Hematopoietic multipotent progenitor cell treated with erythropoietin and hydrocortisone succinate and interleukin-3 and kit ligand, for 15 days (in vitro differentiated cells): ENCODE results near the gene HLA-DPB1.

Source experiments
- DNase-seq: peaks from one replicate; pipeline ENCODE4 v3.0.0-alpha.2; 2015; ENCODE audit warnings: low spot score

HLA-DPB1 gene

DNA sequence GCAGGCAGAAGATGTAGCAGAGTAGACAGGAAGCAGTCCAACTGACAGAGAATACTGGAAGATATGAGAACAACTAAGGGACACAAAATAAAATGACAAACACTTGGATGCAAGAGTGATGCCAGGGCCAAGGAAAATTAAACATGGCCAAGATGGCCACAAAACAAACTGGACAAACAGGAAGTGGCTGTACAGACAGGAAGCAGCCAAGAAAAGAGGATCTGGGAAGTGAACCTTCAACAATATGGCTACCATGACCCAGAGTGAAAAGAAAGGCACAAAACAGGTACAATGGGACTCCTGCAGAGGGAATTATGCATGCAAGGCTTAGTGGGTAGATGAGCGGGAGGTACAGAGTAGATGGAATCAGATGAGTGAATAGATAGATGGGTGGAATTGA is 29.1 kb downstream of the HLA-DPB1 start:
- no peak for DNase-seq

DNA sequence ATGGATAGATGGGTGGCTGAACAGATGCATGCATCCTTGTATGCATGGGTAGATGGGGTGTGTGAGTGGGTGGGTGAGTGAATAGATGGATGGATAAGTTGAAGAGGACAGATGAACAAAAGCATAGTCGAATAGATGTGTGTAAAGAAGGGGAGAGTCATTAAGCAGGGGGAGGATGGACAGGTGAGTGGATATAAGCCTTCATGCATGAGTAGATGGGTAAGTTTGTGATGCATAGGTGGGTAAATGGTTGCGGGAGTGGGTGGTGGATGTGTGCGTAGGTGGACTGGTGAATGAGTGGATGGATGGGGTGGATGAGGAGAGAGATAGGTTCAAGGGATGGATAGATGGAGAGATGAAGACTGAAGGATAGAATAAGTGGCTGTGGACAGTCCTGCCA is 29.6 kb downstream of the HLA-DPB1 start:
- no peak for DNase-seq

DNA sequence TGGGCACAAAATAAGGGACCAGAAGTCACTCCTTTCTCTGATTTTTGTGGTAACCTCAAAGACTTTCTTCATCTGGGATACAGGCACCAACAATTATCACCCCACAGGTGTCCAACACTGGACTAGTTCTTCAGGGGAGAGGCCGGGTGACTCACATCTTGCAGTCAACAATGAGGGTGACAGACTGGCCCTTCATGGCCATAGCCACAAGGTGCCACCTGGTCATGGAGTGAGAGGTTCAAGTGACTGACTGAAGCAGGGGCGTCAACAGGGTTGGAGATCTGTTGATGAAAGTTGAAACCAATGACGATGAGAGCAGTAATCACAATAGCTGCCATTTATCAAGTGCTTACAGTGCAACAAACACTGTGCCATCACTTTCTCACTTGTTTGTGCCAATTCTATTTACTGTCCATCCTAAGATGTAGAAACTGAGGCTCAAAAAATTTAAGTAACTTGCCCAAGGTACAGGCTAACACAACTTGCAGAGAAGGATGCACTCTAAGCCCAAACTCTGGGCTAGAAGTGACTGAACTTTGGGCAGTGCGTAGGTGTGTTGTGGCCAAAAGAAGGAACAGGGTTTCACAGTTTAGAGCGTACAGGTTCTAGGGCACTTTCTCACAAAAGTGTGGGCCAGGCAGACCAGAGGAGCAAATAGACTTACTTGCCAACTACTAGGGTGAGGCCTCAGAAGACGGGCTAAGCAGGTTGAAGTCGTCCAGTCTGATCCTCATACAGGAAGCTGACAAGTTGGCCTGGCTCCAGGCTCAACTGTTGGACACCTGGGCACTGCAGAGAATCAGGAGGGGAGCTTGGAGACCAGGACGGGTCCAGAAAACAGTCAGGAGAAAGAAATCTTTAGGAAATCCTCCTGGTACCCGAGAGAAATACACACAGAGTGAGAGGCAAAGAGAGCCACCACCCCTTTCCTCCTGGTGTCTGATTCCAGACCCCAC is 30.4 kb downstream of the HLA-DPB1 start:
- no peak for DNase-seq

- no peak for DNase-seq
Observed at GRCh38 chr6:33107641-33108040, 31.9 kb downstream of the HLA-DPB1 start.

DNA sequence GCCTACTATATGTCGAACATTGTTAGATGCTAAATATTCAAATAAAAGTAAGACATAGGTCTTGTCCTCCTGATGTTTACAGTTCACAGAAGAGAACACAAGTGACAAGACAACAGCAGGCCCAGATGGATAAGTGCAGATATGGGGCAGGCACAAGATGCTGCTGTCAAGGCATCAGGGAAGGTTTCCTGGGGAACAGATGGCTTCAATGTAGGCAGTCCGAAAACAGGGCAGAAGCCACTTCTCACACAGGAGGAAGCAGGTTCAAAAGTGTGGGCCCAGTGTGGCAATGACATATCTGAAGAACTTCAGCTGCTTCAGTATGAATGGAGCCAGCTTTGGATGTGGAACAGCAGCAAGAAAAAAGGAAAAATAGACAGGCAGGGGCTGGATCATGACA is 32.5 kb downstream of the HLA-DPB1 start:
- no peak for DNase-seq

DNA sequence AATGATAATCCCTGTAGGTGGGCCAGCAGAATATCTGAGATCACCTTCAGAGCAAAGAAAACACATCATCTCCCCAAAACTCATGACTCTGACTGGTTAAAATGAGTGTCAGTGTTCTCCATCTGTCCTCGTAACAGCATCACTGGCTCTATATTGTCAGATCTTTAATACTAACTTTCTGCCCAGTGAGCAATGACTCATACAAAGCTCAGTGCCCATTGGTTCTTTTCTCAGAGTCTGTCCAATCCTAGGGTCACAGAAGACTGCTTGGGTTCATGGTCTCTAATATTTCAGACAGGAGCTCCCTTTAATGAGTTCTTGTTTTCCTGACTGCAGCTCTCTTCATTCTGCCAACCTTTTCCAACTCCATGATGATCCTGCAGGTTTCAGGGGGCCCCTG is 36.4 kb downstream of the HLA-DPB1 start:
- peak; percentile 17 for DNase-seq

DNA sequence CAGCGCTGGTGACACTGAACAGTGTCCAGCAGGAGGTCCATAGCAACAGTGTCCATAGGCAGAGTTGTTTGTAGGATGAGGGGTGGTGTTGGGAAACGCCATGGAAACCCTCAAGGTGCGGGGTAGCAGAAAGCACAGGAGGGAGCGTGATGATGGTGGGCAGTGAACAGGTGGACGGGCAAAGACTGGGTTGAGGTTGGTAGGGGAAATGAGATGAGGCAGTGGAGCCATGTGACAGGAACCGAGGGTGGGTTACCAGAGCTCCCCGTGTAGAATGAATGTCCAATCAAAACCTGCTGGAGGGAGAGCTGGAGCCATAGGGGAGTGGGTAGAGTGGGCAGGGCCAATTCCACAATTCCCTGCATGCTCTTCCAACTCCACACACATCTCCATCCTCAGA is 38.0 kb downstream of the HLA-DPB1 start:
- no peak for DNase-seq

- DNase-seq = no peak
Observed at GRCh38 chr6:33114406-33114805, 38.6 kb downstream of the HLA-DPB1 start.

DNA sequence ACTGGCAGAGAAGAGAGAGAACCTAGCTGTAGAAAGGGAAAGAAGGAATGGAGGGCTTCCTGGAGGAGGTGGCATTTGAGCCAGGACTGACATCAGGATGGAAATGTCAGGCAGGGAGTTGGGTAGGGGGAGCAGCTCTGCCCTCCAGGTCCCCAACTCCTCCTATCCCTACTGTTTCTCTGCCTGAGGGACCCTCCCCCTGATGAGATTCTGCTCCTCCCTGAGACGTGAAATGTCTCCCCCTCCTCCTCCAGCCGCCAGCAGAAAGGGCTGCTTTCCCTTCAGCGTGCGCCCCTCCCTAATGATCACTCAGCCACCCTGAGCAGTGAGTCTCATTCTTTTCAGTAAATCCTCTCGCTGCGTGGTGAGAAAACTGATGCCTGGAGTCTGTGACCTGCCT is 40.6 kb downstream of the HLA-DPB1 start:
- DNase-seq = no peak

GRCh38 chr6:33116841-33117711 is 41.3 kb downstream of the HLA-DPB1 start:
- DNase-seq = no peak

GRCh38 chr6:33117811-33118277 is 42.1 kb downstream of the HLA-DPB1 start:
- DNase-seq = no peak

GRCh38 chr6:33118525-33119123 is 42.8 kb downstream of the HLA-DPB1 start:
- peak; percentile 78 for DNase-seq

GRCh38 chr6:33120001-33120400 is 44.2 kb downstream of the HLA-DPB1 start:
- DNase-seq = no peak

- DNase-seq = no peak
Observed at GRCh38 chr6:33123181-33123580, 47.4 kb downstream of the HLA-DPB1 start.

DNA sequence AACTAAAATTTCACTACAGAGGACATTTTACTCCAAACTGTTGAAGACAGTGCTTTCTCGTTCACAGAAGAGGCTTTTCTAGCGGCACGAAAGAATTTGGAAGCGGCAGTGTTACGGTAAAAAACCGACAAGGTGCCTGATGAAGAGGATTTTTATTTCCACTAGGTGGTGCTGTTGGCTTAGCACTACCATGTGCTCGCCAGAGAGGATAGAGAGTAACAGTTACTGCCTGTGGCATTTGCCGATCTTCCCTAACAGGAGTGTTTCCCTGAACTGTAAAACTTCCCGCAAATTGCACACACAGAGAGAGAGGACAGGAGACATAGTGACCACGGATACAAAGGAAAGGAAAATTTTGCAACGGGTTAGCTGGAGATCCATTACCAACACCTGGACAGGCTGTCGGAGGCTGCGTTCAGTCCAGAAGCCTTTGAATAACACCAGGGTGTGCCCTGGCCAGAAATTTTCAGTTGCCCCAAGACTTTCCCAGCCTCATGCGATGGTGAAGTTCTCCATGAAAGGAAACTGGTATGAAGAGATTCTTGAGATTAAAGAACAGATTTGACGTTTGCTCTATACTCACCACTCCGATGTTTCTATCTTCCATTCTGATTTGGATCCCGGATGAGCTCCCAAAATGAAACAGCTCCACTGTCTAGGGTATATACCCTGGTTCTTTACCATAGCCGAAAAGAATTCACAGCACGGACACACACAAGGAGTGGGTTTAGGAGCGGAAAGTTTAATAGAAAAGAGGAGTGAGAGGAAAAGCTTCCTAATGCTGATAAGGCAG is 48.1 kb downstream of the HLA-DPB1 start:
- DNase-seq = peak; percentile 76

DNA sequence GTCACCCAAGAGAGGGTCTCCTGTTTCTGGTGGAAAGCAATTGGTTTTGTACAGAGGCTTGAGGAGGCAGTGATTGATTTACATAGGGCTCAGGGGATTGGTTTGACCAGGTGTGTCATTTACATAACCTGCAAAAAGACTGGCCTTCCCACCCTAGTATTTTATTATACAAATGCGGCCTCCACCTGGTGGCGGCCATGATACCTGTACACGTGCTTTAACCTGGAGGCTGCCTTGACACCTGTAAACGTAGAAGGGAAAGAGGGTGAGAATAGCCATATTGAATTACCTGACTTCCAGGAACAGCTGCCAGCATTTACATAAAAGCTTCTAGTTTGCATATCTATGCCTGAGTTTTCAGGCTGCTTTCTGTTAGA is 48.7 kb downstream of the HLA-DPB1 start:
- no peak for DNase-seq

DNA sequence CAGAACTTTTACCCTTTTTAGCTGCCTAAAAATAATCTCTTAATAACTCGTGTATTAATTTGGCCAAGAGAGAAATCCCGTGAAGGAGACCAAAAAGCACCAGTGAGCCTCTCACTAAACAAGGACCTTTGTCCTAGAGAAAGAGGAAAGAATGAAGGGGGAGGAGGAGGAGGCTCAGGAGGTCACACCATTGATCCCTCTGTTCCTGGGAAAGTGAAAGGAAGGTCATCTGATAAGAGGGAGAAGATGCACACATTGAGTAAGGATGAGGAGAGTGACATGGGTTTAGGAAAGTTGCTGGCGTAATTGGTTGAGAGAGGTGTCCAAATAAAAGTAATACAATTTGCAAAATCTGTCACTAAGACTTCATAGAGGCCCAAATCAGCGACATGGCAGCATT is 49.2 kb downstream of the HLA-DPB1 start:
- no peak for DNase-seq

DNA sequence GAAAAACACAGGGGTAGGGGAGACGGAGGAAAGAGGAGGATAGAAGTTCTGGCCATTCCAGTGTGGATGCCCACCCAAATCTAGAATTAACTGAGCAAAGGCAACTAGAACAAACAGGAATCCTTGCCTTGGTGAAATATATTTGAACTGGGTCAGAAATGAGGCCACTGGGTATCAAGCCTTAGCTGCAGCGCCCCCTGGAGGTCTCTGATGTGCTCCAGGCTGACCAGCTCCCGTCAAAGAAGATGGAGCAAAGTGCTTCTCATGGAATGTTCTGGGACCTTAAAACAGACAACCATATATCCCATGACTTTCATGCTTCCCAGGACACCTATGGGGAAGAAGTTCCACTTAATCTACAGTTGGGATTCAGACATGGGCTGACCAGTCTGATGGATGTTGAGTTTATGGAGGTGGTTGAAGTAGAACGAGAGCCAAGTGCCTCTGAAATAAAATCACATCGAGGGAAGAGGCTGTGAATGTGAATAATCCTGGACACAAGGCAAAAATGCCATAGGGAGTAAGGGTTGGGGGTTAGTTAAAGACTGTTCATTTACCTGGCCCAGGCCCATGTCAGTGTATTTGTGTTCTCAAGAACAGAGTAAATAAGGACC is 50.4 kb downstream of the HLA-DPB1 start:
- peak; percentile 73 for DNase-seq

DNA sequence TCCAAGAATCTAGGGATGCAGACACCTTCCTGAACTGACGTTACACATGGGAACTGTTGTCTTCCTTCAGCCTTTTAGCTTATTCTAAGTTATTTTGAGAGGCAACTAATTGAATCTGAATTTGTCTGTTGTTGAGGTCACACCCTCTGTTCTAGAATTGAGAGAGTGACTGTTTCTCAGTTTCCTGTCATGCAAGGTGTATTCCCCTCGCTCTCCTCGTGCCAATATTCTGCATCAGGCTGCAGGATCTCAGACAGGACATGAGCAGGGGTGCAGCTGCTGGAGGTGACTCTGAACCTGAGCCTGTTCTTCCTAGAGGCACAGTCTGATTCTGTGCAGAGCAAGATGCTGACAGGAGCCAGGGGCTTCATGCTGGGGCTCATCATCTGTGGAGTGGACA is 52.5 kb downstream of the HLA-DPB1 start:
- DNase-seq = no peak

GRCh38 chr6:33132081-33132524 is 56.3 kb downstream of the HLA-DPB1 start:
- no peak for DNase-seq

DNA sequence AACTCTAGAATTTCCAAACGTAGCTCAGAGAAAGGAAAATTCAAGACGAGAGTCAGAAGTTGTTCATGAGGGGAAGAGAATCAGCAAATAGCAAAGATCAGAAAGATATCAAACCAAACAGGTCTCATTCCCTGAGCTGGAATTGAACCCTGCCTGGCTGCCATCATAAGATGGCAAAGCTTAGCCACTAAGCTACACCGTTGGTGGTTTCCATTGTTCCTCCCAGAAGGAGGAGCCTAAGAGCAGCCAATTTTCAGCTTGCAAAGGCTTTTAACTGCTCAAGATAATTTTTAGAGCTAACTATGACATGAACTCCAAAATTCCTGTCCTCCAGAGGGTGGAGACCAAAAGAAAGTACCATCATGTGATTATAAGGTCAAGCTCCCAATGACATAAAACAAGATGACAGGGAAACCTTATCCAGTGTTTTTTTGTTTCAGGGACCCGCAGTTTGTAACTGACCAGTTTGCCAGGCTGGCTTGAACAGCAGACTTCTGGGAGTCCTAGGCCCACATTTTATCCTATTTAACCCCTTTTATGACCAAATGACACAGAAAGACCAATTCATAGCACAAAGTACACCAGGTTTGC is 60.6 kb downstream of the HLA-DPB1 start:
- DNase-seq = no peak
